ENCODE measurements around the gene QKI.

QKI gene

DNA sequence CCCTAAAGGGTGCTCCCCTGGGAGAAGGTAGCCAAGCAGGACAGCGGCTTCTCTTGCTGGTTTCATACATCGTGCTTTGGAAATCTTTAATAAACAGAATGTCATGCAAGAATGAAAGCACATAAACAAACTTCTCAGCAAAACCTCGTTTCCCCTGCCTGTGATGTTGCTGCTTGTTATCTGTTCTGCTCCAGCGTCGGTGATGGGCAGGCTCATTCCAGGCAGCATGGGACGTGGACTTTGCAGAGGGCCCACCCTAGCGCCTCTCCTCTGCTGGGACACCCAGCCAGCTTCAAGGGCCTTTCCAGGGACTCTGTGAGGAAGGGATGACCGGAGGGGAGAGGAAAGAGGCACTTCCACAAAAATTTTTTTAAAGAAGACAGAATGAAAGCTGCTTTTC lies 197.7 kb downstream of the QKI start:
- Histone ChIP-seq H3K27me3 (ENCODE audit: control insufficient read depth, insufficient read depth, low read length) (no peaks in the 10 kb centered on the region), H3K4me3 (ENCODE audit: low read depth, low read length) (no peak overlapping the region), H3K36me3 (ENCODE audit: control insufficient read depth, insufficient read depth, low read length) (no peaks in the 10 kb centered on the region), H3K9me3 (ENCODE audit: control insufficient read depth, insufficient read depth, low read length) (no peaks in the 10 kb centered on the region), H3K9ac (ENCODE audit: low read depth, low read length) (no peak overlapping the region), H3K4me1 (ENCODE audit: control insufficient read depth, insufficient read depth, low read length) (no peaks in the 10 kb centered on the region)

DNA sequence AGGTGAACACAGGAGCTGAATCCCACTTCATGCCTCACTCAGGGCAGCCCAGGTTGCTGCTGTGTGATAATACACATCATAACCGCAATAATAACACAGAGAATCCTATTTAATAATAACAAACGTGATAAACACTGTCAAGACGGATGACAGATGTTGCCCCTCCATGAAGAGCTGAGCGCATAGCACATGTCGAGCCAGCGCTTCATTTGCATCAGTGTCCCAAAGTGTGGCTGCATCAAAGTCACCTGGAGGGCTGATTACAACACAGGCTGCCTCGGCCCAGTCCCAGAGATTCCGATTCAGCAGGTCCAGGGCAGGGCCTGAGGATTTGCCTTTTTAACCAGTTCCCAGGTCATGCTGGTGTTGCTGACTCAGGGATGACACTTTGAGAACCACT lies 198.5 kb downstream of the QKI start:
- Histone ChIP-seq H3K4me1 (ENCODE audit: control insufficient read depth, insufficient read depth, low read length) (no peaks in the 10 kb centered on the region), H3K4me3 (ENCODE audit: low read depth, low read length) (no peak overlapping the region), H3K36me3 (ENCODE audit: control insufficient read depth, insufficient read depth, low read length) (no peaks in the 10 kb centered on the region), H3K9ac (ENCODE audit: low read depth, low read length) (no peak overlapping the region), H3K9me3 (ENCODE audit: control insufficient read depth, insufficient read depth, low read length) (no peaks in the 10 kb centered on the region), H3K27me3 (ENCODE audit: control insufficient read depth, insufficient read depth, low read length) (no peaks in the 10 kb centered on the region)

DNA sequence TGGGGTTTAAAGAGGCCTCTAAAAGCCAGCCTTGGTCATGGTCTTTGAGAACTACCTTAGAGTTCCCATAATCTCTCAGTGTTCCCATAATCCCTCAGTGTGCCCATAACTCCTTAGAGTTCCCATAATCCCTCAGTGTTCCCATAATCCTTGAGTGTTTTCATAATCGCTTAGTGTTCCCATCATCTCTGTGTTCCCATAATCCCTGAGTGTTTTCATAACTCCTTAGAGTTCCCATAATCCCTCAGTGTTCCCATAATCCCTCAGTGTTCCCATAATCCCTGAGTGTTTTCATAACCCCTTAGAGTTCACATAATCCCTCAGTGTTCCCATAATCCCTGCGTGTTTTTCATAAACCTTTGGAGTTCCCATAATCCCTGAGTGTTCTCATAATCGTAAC lies 199.2 kb downstream of the QKI start:
- Histone ChIP-seq H3K36me3 (ENCODE audit: control insufficient read depth, insufficient read depth, low read length) (no peaks in the 10 kb centered on the region), H3K9ac (ENCODE audit: low read depth, low read length) (no peak overlapping the region), H3K4me1 (ENCODE audit: control insufficient read depth, insufficient read depth, low read length) (no peaks in the 10 kb centered on the region), H3K4me3 (ENCODE audit: low read depth, low read length) (no peak overlapping the region), H3K27me3 (ENCODE audit: control insufficient read depth, insufficient read depth, low read length) (no peaks in the 10 kb centered on the region), H3K9me3 (ENCODE audit: control insufficient read depth, insufficient read depth, low read length) (no peaks in the 10 kb centered on the region)

DNA sequence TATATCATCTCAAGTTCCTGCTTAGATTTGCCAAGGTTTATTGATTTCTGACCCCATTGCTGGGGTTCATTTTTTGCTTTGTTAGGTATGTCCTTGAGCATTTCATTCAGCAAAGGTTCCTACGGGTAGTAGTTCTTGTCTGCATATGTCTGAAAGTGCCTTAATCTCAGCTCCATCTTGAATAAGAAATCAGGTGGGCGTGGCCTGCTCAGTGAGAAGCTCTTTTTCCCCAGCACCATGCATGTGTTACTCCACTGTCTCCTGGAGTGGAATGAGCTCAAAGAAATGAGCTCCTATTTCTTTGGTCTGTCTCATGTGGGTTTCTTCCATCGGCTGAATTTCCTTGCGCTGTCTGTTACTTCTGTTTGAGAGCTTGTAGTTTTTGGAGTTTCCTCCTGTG lies 201.9 kb downstream of the QKI start:
- Histone ChIP-seq H3K4me1 (ENCODE audit: control insufficient read depth, insufficient read depth, low read length) (no peaks in the 10 kb centered on the region), H3K27me3 (ENCODE audit: control insufficient read depth, insufficient read depth, low read length) (no peaks in the 10 kb centered on the region), H3K36me3 (ENCODE audit: control insufficient read depth, insufficient read depth, low read length) (no peaks in the 10 kb centered on the region), H3K9ac (ENCODE audit: low read depth, low read length) (no peak overlapping the region), H3K9me3 (ENCODE audit: control insufficient read depth, insufficient read depth, low read length) (no peaks in the 10 kb centered on the region), H3K4me3 (ENCODE audit: low read depth, low read length) (no peak overlapping the region)

DNA sequence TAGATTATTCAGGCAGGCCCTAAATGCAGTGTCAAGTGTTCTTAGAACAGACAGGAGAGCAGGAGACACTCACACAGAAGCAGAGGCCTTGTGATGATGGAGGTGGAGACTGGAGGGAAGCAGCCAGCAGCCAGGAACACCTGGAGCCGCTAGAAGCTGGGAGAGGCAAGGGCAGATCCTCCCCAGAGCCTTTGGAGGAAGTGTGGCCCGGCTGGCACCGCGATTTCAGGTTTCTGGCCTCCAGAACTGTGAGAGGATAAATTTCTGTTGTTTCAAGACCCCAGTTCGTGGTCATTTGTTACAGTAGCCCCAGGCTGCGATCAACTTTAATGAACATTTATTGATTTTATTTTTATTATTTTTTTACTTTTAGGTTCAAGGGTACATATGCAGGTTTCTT lies 203.0 kb downstream of the QKI start:
- Histone ChIP-seq H3K27me3 (ENCODE audit: control insufficient read depth, insufficient read depth, low read length) (no peaks in the 10 kb centered on the region), H3K4me1 (ENCODE audit: control insufficient read depth, insufficient read depth, low read length) (no peaks in the 10 kb centered on the region), H3K9ac (ENCODE audit: low read depth, low read length) (no peak overlapping the region), H3K4me3 (ENCODE audit: low read depth, low read length) (no peak overlapping the region), H3K36me3 (ENCODE audit: control insufficient read depth, insufficient read depth, low read length) (no peaks in the 10 kb centered on the region), H3K9me3 (ENCODE audit: control insufficient read depth, insufficient read depth, low read length) (no peaks in the 10 kb centered on the region)

DNA sequence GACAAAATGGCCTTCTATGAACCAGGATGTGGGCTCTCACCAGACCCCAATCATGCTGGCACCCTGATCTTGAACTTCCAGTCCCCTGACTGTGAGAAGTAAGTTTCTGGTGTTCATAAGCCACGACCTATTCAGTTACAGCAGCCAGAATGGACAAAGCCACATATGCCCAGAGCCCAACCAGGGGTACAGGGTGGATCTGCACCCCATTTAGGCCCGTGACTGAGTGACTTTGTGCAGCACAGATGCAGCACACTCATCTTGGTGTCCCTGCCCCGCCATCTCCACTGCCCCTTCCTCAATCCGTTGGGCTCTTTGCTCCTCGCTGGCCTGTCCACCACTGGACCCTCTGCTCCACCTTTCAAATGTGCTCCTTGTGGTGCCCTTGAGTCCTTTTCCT lies 205.6 kb downstream of the QKI start:
- Histone ChIP-seq H3K4me1 (ENCODE audit: control insufficient read depth, insufficient read depth, low read length) (no peaks in the 10 kb centered on the region), H3K9me3 (ENCODE audit: control insufficient read depth, insufficient read depth, low read length) (no peaks in the 10 kb centered on the region), H3K4me3 (ENCODE audit: low read depth, low read length) (no peak overlapping the region), H3K27me3 (ENCODE audit: control insufficient read depth, insufficient read depth, low read length) (no peaks in the 10 kb centered on the region), H3K36me3 (ENCODE audit: control insufficient read depth, insufficient read depth, low read length) (no peaks in the 10 kb centered on the region), H3K9ac (ENCODE audit: low read depth, low read length) (no peak overlapping the region)

DNA sequence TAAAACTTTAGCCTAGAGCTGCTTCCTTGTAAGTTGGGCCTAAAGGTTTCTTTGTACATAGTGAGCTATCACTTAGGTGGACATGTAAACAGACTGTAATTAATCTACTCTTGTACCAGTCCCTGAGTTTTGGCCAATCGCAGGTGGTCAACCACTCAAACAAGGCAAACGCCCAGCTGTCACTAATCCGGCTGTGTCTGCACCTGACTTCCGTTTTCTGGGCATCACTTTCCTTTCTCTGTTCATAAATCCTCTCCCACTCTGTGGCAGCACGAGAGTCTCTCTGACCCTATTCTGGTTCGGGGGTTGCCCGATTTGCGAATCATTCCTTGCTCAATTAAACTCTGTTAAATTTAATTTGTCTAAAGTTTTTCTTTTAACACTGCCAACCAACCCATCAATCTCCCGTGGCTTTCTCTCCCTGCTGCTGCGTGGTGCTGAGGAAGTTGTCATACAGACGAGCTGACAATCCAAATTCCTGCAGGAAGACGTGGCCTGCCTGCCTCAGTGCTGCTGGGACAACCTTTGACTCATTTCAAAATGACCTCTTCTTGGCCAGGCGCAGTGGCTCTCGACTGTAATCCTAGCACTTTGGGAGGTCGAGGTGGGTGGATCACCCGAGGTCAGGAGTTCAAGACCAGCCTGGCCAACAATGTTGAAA lies 206.3 kb downstream of the QKI start:
- Histone ChIP-seq H3K27me3 (ENCODE audit: control insufficient read depth, insufficient read depth, low read length) (no peaks in the 10 kb centered on the region), H3K4me1 (ENCODE audit: control insufficient read depth, insufficient read depth, low read length) (no peaks in the 10 kb centered on the region), H3K36me3 (ENCODE audit: control insufficient read depth, insufficient read depth, low read length) (no peaks in the 10 kb centered on the region), H3K9me3 (ENCODE audit: control insufficient read depth, insufficient read depth, low read length) (no peaks in the 10 kb centered on the region), H3K9ac (ENCODE audit: low read depth, low read length) (no peak overlapping the region), H3K4me3 (ENCODE audit: low read depth, low read length) (no peak overlapping the region)

DNA sequence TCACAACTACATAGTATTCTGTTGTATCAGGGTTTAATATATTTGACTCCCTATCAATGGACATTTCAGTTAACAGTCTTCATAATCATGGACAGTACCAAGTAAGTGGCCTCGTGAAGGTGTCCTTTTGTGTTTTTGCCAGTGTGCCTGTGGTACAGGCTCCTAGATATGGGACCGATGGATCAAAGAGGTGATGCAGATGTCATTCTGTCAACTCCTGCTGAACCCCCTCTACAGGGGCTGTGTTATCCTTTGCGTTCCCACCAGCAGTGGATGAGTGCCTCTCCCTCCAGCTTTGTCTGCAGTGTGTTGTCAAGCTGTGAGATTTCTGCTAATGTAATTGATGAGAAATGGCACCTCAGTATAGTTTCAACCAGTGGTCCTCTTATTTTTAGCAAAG lies 210.7 kb downstream of the QKI start:
- Histone ChIP-seq H3K9ac (ENCODE audit: low read depth, low read length) (no peak overlapping the region), H3K36me3 (ENCODE audit: control insufficient read depth, insufficient read depth, low read length) (no peaks in the 10 kb centered on the region), H3K4me3 (ENCODE audit: low read depth, low read length) (no peak overlapping the region), H3K27me3 (ENCODE audit: control insufficient read depth, insufficient read depth, low read length) (no peaks in the 10 kb centered on the region), H3K9me3 (ENCODE audit: control insufficient read depth, insufficient read depth, low read length) (no peaks in the 10 kb centered on the region), H3K4me1 (ENCODE audit: control insufficient read depth, insufficient read depth, low read length) (no peaks in the 10 kb centered on the region)

DNA sequence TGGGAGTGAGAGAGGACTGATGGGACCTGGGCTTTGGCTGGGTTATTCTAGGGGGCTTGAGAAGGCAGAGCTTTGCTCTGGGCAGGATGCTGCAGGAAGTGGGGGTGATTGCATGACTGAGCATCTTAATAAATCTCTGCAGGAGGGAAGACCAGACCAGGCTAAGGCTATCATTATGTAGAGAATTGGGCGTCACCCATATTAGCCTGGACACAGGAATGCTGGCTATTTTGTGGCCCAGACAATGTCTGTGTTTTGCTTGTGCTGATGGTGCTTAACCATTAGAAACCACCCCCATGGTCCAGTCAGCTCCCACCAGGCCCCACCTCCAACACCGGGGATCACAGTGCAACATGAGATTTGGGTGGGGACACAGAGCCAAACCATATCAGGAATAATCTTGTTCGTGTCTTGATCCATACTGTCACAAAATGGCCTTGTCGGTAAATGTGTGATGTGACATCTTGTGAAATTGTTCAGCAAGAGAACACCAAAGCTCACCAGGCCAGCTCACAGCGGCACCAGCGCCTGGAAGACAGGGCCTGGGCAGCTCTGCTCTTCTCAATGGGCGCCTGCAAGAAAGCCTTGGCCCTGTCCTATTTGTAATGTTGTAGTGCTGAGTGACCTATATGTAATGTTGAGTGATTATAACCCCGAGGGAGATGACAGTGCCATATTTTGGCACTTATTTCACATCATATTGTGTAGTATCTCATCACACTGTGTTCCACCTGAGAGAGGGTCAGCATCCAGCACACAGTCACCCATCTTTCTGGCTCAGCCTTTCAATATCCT lies 211.8 kb downstream of the QKI start:
- H3K4me1 ChIP-seq (ENCODE audit: control insufficient read depth, insufficient read depth, low read length): no peaks in the 10 kb centered on the region
- H3K36me3 ChIP-seq (ENCODE audit: control insufficient read depth, insufficient read depth, low read length): no peaks in the 10 kb centered on the region
- no peak overlapping the region for H3K9ac ChIP-seq (ENCODE audit: low read depth, low read length)
- H3K27me3 ChIP-seq (ENCODE audit: control insufficient read depth, insufficient read depth, low read length): no peaks in the 10 kb centered on the region
- no peak overlapping the region for H3K4me3 ChIP-seq (ENCODE audit: low read depth, low read length)
- no peaks in the 10 kb centered on the region for H3K9me3 ChIP-seq (ENCODE audit: control insufficient read depth, insufficient read depth, low read length)

DNA sequence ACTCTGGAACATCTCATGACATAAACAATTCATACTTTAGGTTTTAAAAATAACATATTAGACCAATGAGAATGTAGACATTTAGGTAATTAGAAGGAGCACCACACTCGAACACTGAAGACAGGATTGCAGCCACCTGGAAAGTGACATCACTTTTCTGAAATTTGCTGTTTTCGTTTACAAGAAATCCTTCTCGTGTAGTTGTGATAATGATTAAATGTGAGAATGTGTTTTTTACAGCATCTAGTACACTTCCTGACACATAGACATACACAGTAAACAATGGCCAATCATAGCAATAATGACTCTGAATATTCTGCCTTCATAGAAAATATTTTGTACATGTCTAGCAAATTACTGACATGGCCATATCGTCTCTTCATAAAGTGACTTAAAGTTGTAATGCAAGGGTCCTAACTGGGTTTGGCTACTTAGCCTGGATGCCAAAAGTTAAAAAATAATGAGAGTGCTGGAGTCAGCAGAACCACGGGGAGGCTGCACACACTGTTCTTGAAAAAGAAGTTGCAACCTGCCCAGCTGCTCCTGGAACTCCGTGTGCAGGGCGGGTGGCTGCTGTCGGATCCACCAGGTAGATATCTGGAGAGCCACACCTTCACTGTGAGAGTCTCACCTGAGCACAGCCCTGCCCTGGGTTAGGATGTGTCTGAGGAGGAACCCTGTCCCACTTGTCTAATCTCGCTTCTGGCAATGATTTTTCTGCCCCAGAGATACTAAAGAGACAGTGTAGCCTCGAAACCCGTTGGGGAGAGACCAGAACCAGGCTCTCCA lies 212.9 kb downstream of the QKI start:
- H3K9me3 ChIP-seq (ENCODE audit: control insufficient read depth, insufficient read depth, low read length): no peaks in the 10 kb centered on the region
- no peak overlapping the region for H3K4me3 ChIP-seq (ENCODE audit: low read depth, low read length)
- no peaks in the 10 kb centered on the region for H3K4me1 ChIP-seq (ENCODE audit: control insufficient read depth, insufficient read depth, low read length)
- H3K36me3 ChIP-seq (ENCODE audit: control insufficient read depth, insufficient read depth, low read length): no peaks in the 10 kb centered on the region
- H3K27me3 ChIP-seq (ENCODE audit: control insufficient read depth, insufficient read depth, low read length): no peaks in the 10 kb centered on the region
- H3K9ac ChIP-seq (ENCODE audit: low read depth, low read length): no peak overlapping the region
